AG09319 (cell line): ENCODE results near the gene LRIG3.

Source experiments
- DNase-seq: peaks from one replicate; pipeline ENCODE4 v3.0.0-alpha.2; 2010; ENCODE audit warnings: low read depth; ENCODE audit errors: extremely low read depth
- CTCF ChIP-seq: IDR thresholded peaks from 2 replicates; pipeline ENCODE4 v1.5.1; 2011; ENCODE audit warnings: low read depth, mild to moderate bottlenecking, inconsistent platforms, low read length, moderate library complexity

The LRIG3 gene

DNA sequence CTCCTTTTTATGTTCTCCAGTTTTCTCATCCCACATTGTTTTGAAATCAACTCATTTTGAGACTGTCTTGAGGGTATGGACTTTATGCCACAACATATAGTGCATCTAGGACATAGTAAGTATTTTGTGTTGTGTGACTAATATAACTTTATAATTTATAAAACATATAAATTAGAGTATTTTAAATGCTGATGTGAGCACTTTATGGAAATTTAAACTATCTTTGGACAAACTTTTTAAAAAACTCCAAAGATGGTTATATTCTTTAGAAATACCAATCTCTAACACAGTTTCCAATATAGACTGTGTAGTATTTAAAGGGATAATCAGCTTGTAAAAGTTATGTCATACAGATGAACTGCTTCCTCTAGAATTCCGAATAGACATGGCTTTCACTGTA, 87.4 kb downstream of the LRIG3 start:
- DNase-seq: no peak
- no peak for TF ChIP-seq CTCF
